Epithelial cell of prostate (primary cell): Measurements from ENCODE around the gene ETNK1.
"Not testable (repeated sequence)": the region's sequence is repeated elsewhere in the genome, so short reads cannot be mapped to it uniquely, and the experiment has no call there.

Source experiments
- DNase-seq: peaks from one replicate; pipeline ENCODE4 v3.0.0-alpha.2; 2011; ENCODE audit warnings: low read depth, low spot score
- H3K27ac ChIP-seq: fragments of 450-650 bp; 2 replicates; pipeline ENCODE4 v1.5.1; 2017; ENCODE audit warnings: mild to moderate bottlenecking

ETNK1 gene

GRCh38 chr12:22684140-22685118, 59.5 kb downstream of the ETNK1 start:
- DNase-seq = no peak
- no peak overlapping the region for H3K27ac ChIP-seq

GRCh38 chr12:22686193-22686592, 61.2 kb downstream of the ETNK1 start:
- no peak overlapping the region for H3K27ac ChIP-seq
- no peak for DNase-seq

GRCh38 chr12:22687361-22688076, 62.5 kb downstream of the ETNK1 start:
- peak overlapping the region; percentile 6 for H3K27ac ChIP-seq
- DNase-seq = no peak

GRCh38 chr12:22689876-22690275, 64.9 kb downstream of the ETNK1 start:
- no peak overlapping the region for H3K27ac ChIP-seq
- no peak for DNase-seq

- no peak for DNase-seq
Measured at GRCh38 chr12:22691319-22691718, 66.3 kb downstream of the ETNK1 start.

GRCh38 chr12:22692467-22692866, 67.5 kb downstream of the ETNK1 start:
- not testable (repeated sequence) for DNase-seq, H3K27ac ChIP-seq

More at GRCh38 chr12:22691319-22691718, 66.3 kb downstream of the ETNK1 start:
- H3K27ac ChIP-seq = no peak overlapping the region

- H3K27ac ChIP-seq = no peak overlapping the region
- no peak for DNase-seq
Measured at GRCh38 chr12:22692964-22693555, 68.1 kb downstream of the ETNK1 start.

- H3K27ac ChIP-seq = no peak overlapping the region
- no peak for DNase-seq
Measured at GRCh38 chr12:22698576-22698975, 73.6 kb downstream of the ETNK1 start.

- not testable (repeated sequence) for DNase-seq, H3K27ac ChIP-seq
Measured at GRCh38 chr12:22699705-22700104, 74.7 kb downstream of the ETNK1 start.

- no peak for DNase-seq
- H3K27ac ChIP-seq = no peak overlapping the region
Measured at GRCh38 chr12:22700106-22700505, 75.1 kb downstream of the ETNK1 start.

GRCh38 chr12:22701216-22701809, 76.3 kb downstream of the ETNK1 start:
- not testable (repeated sequence) for DNase-seq, H3K27ac ChIP-seq

GRCh38 chr12:22702690-22703089, 77.7 kb downstream of the ETNK1 start:
- no peak for DNase-seq
- no peak overlapping the region for H3K27ac ChIP-seq

- H3K27ac ChIP-seq = no peak overlapping the region
- no peak for DNase-seq
Measured at GRCh38 chr12:22709292-22709691, 84.3 kb downstream of the ETNK1 start.

- DNase-seq = no peak
- H3K27ac ChIP-seq = no peak overlapping the region
Measured at GRCh38 chr12:22712083-22712482, 87.1 kb downstream of the ETNK1 start.

- DNase-seq = no peak
- no peak overlapping the region for H3K27ac ChIP-seq
Measured at GRCh38 chr12:22715254-22715653, 90.3 kb downstream of the ETNK1 start.

GRCh38 chr12:22719745-22720144, 94.8 kb downstream of the ETNK1 start:
- no peak for DNase-seq
- H3K27ac ChIP-seq = no peak overlapping the region

- no peak overlapping the region for H3K27ac ChIP-seq
- no peak for DNase-seq
Measured at GRCh38 chr12:22722081-22722480, 97.1 kb downstream of the ETNK1 start.

- DNase-seq = no peak
- H3K27ac ChIP-seq = no peak overlapping the region
Measured at GRCh38 chr12:22722779-22723178, 97.8 kb downstream of the ETNK1 start.

- no peak for DNase-seq
- H3K27ac ChIP-seq = no peak overlapping the region
Measured at GRCh38 chr12:22728987-22729386, 104.0 kb downstream of the ETNK1 start.

GRCh38 chr12:22729431-22729956, 104.5 kb downstream of the ETNK1 start:
- H3K27ac ChIP-seq = no peak overlapping the region
- no peak for DNase-seq
